Stimulated activated CD8-positive, alpha-beta memory T cell treated with anti-CD3 and anti-CD28 coated beads, Interleukin-7, amount 100 ng/mL, for 4 hours (primary cell): ENCODE data around the gene FRMD8.
A peak's percentile ranks its signal among the peaks of the same experiment; 100 is the strongest.

Experiments used
- DNase-seq, 2 donors: peaks; one replicate each; pipeline ENCODE4 v3.0.0-alpha.2; 2020; ENCODE audit warnings: low read depth in 2 of 2

The FRMD8 gene

DNA sequence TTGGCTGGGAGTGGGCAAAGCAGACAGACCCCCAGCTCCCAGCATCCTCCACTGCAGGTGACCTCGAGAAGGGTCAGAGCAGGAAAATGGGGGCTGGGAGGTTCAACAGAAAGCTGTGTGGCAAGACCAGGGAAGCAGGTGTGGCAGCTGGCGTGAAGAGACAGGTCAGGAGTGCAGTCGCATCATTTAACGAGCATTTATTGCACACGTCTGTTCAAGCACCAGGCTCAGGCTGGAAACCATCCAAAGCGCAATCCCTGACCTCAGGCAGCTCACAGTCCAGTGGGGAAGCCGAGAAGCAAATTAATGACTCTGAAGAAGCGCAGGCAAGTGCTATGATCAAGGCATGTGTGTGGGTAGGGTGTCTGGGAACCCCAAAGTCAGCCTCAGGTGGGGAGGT lies 11.4 kb upstream of the FRMD8 start:
- DNase-seq, result no peak

DNA sequence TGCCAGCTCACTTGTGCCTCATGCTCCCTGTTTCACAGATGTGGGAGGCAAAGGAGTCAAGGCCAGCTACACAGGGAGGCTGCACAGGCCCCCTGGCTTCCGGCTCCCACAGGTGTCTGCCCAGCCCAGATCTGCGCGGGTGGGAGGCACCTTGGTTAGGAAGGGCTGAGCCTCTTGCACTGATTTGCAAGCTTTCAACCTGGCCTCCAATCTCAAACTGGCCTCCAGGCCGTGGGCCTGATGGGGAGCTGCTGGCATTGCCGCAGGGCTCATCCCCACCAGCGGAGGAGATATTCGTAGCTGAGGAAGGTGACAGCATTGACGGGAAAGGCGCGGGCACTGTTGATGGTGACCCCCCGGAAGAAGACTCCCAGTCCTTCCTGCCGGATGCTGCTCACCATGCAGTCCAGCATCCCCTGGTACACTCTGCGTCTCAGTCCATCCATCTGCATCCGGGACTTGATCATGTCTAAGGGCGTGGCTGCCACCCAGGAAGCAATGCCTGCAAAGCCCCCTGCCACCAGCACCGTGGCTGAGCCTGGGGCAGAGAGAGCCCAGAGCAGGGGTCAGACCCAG lies 10.2 kb upstream of the FRMD8 start:
- DNase-seq, result no peak

DNA sequence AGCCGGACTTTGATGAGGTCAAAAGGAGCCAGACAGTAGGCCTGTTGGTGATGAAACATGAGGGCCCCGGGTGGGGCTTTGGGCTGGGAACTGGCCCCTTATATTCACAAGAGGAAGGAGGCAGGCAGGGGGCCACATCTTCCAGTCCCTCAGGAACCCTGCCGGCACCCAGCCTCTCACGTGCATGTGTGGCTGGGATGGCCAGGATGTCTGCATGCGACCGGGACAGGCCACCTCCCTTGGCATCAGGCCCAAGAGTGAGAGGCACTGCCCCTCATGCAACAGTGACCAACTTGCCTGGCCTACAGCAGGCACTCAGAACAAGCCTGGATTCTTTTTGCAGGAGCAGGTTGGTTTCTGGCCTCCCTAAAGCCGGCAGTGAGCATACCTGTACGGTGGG lies 9.4 kb upstream of the FRMD8 start:
- DNase-seq, result no peak

DNA sequence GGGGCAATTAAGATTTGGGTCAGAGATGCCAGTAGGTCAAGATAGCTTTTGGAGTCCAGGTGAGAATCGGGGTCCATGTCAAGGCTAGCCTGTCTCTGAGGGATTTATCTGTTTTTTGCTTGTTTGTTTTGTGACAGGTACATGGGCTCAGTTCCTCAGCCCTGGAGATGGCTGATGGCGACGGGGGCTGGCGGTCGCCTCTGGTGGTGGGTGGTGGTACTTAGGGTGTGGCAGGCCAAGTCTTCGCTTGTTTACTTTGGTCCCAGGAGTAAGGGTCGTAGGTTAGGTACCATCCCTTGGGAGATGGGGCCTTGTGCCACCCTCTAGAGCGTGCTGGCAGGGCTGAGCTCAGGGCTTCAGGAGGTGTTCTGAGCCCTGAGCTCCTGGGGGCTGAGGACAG lies 8.7 kb upstream of the FRMD8 start:
- no peak for DNase-seq

DNA sequence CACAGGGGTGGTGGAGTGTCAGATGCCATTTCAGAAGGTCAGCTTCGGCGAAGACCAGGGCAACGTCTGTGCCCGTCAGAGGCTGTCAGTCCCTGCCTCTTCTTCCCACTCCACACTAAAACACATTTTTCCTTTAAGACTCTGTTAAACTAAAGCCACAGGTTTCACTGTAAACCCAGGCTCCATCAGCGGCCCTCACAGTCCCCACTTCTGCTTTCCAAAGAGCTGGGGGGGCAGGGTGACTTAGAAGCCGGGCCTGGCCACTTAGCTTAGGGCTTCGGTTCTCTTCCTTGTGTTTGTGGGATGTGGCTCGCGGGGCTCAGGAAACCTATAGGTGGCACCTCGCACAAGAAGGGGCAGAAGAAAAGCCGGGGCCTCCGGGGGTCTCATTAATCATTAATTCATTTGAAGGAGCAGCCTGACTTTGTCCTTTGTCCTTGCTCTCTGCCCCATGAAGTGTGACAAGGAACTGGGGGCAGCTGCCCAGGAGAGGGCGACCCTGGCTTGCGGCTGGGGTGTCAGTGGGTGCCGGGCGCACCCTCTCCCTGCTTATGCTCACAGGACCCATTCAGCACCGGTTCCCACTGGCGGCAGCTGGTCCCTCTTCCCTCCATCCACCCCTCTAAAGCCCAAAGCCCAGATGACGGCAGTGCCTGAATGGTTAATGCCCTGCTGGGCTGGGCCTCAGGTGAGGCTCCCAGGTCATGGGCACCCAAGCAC lies 8.1 kb upstream of the FRMD8 start:
- DNase-seq, result no peak

DNA sequence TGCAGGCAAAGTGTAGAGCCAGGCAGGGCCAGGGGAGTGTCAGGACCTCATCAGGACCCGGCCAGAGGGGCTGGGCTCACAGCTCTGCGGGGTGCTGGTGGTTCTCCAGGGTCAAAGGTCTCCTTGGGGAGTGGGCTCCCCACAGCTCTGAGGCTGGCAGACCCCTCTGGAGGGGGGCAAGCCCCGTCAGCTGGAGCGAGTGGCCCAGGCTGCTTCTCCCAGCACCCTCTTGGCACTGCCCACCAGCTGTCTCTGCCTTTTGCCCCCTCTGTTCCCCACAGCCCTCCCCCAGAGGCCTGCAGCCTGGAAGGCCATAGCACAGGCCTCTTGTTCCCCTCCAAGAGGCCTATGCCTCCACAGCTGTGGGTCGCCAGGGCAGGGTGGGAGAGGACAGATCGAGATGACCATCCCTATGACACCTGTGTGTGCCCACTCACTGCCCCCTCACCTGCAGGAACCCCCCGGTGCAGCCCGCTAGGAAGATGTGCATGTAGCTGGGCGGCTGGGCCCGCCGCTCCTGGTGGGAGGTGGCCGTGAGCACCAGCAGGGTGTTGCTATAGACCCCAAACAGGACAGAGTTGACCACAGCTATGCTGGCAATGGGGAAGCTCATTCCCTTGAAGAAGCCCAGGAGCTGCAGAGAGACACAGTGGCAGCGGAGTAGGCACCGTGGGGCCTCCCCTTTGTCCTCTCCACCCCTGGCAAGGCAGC lies 7.4 kb upstream of the FRMD8 start:
- DNase-seq, result no peak

DNA sequence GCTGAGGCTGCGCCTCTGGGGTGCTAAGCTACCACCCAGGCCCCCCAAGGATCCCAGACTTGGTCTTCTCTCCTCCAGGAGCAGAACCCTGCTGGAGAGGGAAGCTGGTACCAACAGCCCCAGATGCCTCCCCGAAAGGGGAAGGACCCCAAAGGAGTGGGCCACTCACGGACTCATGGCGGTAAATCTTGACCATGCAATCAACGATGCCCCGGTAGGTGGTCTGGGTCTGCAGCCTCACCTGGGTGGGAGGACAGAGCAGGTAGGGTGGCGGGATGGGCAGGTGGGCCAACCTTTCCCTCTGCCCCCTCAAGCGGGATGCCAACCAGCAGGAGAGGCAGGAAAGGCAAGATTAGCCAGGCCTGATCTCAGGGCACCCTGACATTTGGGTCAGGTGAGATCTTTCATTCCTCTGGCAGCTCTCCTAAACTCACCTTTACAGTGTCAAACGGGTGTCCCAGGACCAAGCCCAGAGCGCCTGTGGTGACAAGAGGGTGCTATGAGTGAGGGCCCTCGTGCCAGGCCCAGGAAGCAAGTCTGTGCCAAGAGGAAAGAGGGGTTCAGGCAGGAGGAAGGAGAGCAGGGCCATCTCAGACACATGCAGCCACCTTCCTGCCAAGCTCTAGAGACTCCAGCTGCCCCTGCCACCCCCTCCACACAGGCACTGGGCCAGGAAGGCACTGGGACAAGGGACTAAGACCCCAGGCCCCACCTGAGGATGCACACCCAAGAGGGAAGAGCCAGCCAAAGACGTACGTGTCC lies 6.6 kb upstream of the FRMD8 start:
- no peak for DNase-seq

DNA sequence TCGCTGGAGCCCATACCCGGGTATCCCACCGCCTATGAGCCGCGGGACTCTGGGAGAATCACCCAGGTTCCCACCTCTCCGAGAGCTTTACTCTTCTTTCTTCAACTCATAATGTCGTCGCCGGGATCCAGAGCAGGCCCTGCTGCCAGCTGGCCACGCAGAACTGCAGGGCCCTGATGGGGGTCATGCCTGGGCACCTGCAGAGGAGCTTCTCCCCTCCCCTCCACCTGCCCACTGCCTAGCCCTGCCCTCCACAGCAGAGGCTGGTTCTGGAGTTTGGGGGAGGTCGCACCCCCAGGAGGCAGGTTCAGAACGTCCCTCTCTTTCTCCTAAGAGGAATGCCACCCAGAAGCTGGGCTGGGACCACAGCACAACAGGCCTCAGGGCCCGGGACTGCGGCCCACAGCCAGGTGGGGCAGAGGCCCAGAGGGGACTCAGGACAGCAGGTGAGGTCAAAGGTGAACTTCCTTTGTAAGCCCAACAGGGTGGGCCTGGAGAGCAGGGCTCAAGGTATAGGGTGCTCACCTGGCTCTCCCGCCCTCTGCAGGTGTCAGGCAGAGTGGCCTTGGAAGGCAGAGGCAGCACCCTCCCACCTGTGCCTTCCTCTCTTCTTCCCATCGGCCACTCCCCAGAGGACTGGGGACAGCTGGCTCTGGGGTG lies 5.8 kb upstream of the FRMD8 start:
- no peak for DNase-seq

DNA sequence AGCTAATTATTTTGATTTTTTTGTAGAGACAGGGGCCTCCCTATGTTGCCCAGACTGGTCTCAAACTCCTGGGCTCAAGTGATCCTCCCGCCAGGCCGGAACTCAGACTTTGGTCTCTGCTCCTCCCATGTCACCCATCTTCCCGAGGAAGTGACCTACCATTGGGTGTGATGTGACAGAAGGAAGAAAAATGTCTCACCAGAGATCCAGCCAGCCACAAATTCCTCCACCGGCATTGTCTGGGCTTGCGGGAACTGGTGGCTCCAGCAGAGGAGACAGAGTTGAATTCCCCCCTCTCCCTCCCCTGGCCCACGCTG lies 4.8 kb upstream of the FRMD8 start:
- DNase-seq, result no peak

DNA sequence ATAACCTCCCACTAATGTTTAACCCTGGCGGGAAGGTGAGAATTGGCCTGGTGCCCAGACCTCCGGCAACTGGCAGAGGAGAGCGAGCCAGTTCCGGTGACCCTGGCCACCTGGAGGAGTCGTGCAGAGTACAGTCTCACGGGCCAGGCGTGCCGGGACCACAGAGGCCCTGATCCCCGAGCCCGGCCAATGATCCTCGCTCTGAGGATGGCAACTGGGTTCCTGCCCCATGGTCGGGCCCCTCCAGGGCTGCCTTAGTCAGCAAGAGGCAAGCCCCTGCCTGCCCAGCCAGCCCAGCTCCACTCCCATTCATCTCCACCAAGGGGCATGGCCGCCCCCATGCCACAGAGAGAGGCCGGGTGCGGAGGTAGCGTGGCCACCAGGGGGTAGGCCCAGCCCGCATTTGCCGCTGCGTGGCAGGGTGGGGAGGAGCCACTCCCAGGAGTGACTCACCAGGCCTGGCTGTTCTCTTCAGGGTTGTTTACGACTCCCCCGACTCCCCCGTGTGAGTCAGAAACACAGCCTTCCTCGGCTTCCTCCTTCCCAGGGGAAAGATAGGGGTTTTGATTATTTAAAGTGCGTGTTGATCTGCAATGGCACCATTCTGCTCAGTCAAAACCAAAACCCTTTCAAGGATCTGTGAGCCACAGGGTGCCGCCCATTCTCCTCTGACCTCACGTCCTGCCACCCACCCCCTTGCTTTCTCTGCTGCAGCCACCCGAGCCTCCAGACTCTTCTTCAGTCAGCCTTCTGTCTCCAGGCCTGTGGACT lies 4.2 kb upstream of the FRMD8 start, which contains the start of gene SLC25A45:
Gene SLC25A45 (minus strand): TSS at position 614 of the 771 bp plus-strand sequence. CDS start 695 bp downstream, outside the sequence.
- DNase-seq, result peak; percentile 91 to 92

DNA sequence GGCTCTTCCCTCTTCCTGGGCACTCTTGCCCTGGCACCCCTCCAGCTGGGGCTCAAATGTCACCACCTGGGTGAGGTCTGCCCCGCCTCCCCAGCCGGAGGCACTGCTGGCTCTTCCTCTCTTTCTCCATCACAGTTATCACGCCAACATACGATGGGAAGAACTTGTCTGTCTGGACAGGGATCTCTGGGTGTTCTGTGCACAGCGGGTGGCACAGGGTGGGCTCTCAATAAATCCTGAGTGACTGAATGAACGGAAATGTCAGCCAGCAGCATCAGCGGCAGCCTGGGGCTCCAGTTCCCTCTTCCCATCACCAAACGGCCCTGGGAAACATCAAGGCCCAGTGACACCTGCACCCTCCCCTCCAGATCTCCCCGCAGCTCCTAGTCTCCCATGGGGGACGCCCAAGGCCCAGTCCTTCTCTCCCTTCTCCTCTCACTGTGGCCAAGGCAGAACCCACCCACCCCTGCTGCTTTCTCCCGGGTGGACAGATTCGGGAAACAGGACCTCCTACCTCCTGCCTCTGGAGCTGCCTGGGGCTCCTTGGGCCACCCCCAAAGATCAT lies 3.6 kb upstream of the FRMD8 start:
- DNase-seq, result no peak

DNA sequence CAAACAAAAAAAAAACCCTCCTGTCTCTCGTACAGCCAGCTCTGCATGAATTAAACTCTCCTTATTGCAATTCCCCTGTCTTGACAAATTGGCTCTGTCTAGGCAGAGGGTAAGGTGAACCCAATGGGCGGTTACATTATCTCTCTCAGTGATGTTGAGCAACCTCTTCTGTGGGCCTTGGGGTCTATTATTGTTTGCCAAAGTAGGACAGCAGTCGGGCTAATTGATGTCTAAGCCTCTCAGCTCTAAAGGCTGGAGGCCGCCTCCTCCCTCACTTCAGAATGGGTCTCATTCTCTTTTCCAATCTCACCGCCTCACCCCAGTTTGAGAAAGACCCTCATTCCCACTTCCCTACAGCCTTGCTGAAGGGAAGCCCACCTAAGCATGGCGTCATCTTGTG lies 2.7 kb upstream of the FRMD8 start:
- no peak for DNase-seq

DNA sequence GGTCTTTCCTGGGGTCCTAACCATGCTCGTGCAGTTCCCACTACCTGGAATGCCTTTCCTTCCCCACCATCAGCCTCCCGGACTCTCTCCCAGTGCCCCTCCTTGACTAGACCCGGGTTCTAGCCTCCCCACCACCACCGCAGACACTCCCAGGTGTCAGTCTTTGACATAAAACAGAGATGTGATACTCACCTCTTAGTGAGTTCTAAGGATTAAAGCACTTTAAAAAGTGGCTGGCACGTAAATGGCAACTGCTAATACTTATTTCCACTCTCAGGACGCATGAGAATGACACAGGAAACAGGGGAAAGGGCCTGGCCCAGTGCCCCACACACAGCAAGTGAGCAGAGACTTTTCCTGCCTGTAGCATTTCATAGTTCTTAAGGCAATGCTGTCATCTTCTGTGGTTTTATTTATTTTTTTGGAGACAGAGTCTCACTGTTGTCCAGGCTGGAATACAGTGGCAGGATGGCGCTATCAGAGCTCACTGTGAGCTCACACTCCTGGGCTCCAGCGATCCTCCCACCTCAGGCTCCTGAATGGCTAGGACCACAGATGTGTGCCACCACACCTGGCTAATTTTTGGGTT lies 2.0 kb upstream of the FRMD8 start:
- no peak for DNase-seq

DNA sequence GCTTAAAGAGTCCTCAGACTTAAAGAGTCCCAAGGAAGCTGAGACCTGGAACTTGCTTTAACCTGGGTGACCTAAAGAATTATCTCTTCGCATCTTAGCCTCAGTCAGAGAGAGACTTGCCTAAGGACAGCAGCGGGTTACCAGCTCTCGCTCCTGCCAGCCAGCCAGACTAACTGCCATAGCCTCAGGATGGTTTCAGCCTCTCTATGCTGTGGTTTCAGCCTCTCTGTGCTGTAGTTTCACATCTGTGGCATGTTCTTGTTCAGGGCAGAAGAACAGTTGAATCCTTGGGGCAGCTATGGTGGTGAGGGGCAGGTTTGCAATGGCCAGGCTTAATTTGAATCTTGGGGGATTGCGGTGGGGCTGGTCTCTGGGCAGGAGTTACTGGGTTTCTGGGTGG lies 2.3 kb downstream of the FRMD8 start:
- DNase-seq, result no peak

DNA sequence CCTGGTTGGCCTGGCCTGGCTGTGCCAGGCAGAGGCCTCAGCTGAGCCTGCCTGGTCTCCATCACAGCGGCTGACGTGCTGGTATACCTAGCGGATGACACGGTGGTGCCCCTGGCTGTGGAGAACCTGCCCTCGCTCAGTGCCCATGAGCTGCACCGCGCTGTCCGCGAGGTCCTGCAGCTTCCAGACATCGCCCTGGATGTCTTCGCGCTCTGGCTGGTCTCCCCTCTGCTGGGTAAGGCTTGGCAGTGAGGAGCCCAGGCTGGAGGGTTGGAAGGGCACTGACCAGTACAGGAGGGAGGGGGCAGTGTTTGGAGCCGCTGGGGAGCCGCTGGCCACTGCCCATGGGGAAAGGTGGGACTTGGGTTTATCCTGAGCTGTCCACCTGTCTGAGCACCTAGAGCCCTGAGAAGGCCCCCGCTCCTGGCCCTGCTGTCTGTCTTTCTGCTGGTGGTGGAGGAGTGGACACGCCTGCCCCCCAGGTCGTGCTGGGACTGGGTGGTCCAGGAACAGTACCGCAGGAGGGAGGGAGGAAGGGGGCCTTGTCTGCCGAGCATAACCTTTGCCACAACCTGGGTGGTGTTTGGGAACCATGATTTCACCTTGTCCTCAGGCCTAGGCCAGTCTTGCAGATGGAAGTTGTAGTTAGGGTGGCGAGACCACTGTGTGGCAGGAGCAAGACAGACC lies 3.0 kb downstream of the FRMD8 start:
- no peak for DNase-seq

DNA sequence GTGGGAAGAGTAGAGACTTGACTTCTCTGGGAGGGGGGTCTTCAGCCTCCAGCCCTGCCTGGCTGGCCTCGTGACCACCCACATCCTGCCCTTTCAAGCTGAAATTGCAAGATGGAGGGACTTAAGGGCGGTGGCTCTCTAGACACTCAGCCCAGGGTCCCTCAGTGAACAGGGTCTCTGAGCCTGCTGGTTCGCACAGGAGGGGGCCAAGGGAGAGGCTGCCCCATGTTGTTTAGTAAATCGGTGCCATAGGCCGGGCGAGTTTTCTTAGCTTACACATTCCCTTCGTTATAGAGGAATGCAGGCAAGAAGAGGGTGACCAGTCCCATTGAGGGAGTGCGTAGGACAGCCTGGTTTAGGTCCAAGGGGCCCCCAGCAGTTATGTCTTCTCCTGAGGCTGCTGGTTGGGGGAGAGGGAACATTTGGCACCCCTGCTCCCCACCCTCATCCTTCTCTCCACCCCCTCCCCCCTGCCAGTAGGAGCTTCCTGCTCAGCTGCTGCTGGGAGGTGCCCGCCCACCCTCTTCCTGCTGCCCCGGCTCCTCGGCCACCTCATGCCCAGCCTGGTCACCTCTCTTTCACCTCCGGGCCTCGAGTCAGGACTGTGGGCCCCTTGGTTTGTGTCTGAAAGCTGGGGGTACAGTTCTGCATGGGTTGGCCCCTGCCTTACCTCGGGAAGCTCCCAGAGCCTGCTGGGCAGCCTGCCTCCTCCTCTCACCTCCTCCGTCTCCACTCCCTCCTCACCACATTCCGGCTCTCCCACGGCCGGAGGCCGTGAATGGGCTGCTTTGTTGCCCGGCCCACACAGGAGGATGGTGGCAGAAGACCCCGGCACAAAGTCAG lies 3.9 kb downstream of the FRMD8 start:
- DNase-seq, result no peak

DNA sequence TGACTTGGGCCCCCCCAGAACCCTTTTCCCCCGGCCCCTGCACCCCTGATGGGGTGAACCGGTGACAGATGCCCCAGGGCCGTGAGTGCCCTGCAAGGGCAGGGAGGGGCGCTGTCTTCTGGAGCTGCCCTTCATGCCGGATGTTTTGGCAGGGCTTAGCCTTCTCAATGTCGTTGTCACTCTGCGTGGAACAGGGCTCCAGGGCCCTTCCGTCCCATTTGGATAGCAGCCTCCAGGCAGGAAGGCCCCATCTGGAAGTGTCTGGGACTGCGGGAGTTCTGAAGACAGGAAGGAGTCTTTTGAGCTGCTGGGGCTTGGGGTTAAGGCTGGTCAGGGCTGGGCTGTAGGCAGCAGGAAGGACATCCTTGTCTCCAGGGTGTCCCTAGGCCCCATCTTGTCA lies 4.6 kb downstream of the FRMD8 start:
- no peak for DNase-seq

DNA sequence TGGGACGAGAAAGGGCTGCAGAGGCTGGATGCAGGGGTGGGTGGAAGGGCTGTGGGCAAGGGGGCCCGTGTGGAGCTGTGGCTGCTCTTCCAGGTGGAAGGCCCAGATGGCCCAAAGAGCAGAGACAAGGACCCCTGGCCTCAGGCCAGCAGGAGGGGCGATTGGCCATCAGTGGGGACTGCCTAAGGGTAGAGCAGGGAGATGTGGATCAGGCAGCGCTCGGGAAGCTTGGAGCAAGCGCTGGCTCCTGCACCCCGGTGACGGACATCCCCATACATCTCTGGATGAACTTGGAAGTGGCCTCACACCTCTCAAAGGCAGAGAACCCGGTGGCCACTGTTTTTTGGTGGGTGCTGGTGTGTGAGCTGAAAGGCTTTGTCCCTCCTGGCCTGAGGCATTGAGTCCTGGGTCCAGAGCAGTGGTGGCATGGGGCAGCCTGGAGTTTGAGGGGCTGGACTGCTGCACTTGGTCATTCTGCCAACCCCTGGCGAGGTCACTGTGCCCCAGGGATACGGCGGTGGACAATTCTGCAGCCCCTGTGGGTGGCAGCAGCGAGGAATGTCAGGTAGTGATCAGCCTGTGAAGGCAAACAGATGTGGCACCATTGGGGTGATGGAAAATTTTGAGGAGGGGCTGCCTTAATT lies 5.9 kb downstream of the FRMD8 start:
- DNase-seq, result no peak

DNA sequence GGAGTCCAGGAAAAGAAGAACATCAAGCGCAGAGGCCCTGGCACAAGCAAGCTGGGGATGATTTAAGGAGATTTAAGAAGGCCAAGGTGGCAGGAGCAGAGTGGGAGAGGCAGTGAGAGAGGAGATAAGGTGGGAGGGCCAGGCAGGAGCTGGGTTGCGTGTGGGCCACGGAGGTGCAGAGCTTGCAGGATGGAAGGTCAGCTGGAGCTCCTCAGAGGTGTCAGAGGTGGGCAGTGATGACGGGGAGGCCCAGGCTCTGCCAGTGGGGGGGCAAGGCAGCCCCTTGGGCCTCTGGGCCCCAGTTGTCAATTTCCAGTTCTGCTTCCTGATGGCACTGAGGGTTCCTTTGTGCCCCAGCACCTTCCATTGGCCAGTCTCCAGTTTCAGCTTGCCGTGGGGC lies 6.5 kb downstream of the FRMD8 start:
- no peak for DNase-seq
